IPS-20b (cell line): ENCODE data around the gene AGPAT3.

Source experiments
- H3K27ac ChIP-seq: one replicate; pipeline ENCODE4 v1.5.1; 2013; ENCODE audit warnings: low read length
- H3K27me3 ChIP-seq: 2 replicates; pipeline ENCODE4 v1.6.1; 2013; ENCODE audit warnings: mild to moderate bottlenecking, low read length, inconsistent platforms; ENCODE audit not compliant: insufficient read depth
- H3K36me3 ChIP-seq: 2 replicates; pipeline ENCODE4 v1.6.1; 2013; ENCODE audit warnings: low read depth, mild to moderate bottlenecking, inconsistent platforms, low read length, moderate library complexity; ENCODE audit not compliant: insufficient read depth
- H3K4me1 ChIP-seq: 2 replicates; pipeline ENCODE4 v1.6.1; 2013; ENCODE audit warnings: mild to moderate bottlenecking, control low read depth, inconsistent platforms, low read length, moderate library complexity; ENCODE audit not compliant: insufficient read depth
- H3K4me3 ChIP-seq: 2 replicates; pipeline ENCODE4 v1.5.1; 2013; ENCODE audit warnings: mild to moderate bottlenecking, low read length, inconsistent platforms
- H3K9ac ChIP-seq: 2 replicates; pipeline ENCODE4 v1.6.1; 2013; ENCODE audit warnings: low read depth, mild to moderate bottlenecking, inconsistent platforms, low read length, moderate library complexity
- H3K9me3 ChIP-seq: 2 replicates; pipeline ENCODE4 v1.6.1; 2013; ENCODE audit warnings: mild to moderate bottlenecking, low read depth, low read length, inconsistent platforms; ENCODE audit not compliant: insufficient read depth

Gene AGPAT3

DNA sequence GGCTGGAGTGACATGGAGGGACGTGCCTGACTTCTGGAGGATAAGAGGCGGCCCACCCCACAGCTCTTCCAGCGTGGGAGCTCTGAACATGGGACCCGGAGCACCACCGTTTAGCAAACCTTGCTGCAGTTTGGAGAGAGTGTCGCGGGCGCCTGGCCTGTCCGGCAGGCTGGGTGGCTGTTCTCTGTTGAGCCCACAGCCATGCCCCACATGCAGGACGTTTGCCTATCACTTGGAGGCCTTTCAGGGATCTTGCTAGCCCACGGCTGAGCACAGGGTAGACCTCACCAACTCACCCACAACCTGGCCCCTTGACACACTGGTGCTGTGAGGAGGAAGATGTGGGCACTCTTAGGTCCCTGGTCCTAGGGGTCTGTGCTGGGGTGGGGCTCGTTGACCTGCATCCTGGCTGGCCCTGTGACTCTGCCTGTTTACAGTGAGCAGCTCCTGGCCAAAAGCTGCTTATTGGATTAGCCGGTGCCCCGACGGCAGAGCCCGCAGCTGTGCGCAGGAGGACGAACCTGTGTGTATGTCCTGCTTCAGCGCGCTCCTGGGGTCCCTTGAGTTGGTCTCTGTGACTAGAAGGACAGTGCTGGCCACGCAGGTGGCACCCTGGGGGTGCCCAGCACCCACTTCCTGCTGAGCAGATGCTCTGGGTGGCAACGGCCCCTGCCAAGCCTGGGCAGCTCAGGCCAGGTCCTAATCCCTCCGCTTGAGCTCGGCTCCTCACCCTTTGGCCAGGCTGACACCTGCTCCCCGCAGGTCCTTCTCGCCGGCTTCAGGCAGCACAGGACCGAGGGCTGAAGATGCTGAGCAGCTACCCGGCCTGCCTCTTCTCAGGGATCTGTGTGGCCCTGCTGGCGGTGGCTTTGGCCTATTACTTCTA lies 74.7 kb downstream of the AGPAT3 start:
- H3K9ac ChIP-seq, result no peak overlapping the region

DNA sequence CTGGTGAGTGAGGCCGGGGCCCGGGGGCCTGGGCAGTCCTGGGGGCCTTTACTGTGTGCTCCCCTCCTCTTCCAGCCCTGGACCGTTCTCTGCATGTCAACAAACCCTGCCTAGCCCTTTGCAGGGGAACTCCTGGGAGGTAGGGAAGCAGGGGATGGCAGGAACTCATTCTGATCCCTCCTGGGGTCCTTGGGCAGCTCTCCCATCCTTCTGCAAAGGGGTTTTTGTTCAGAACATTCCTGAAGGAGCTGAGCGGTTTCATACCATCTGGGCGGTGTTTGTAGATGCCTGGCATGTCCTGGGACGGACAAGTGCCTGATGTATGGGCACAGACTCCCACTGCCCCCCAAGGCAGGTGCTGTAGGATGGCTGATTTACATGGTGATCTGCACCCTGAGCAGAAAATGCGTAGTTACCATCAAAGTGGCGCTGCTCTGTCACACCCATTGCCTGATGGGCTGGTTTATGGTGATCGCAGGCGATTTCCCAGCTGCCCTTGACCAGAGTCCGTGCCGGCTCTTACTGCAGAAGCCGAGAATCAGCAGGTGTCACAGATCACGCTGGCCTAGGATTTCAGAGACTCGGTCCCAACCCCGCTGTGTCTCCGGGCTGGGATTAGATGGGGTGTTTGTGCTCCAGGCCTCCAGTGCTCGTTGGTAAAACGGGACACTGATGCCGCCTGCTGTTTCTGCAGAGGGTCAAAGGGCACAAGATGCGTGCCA lies 75.5 kb downstream of the AGPAT3 start:
- H3K4me3 ChIP-seq, result no peak overlapping the region
- no peaks in the 10 kb centered on the region for H3K9me3 ChIP-seq
- no peaks in the 10 kb centered on the region for H3K27me3 ChIP-seq
- H3K36me3 ChIP-seq, result no peaks in the 10 kb centered on the region
- H3K27ac ChIP-seq, result no peak overlapping the region
- no peaks in the 10 kb centered on the region for H3K4me1 ChIP-seq
- no peak overlapping the region for H3K9ac ChIP-seq

More for the DNA sequence above, 74.7 kb downstream of the AGPAT3 start:
- Histone ChIP-seq H3K4me1 (no peaks in the 10 kb centered on the region), H3K27me3 (no peaks in the 10 kb centered on the region), H3K27ac (no peak overlapping the region), H3K36me3 (no peaks in the 10 kb centered on the region), H3K4me3 (no peak overlapping the region), H3K9me3 (no peaks in the 10 kb centered on the region)

DNA sequence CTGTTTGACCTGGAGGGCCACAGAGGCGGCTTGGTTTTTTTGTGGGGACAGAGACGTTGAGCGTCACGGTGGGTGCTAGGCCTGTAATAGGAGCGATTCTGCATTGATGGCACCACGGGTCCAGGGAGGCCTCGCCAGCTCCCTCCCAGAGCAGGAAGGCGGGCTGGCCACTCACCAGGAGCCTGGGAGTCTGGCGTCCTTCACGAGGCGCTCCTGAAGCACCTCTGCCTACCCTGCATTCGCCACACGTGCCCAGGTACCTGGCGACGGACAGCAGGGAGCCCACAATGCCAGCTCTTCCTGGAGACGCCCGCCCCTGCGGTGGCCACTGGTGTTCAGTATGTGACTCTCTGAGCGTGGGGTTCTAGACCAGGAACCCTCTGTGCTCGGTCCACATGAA lies 77.2 kb downstream of the AGPAT3 start:
- Histone ChIP-seq H3K4me3 (no peak overlapping the region), H3K36me3 (no peaks in the 10 kb centered on the region), H3K4me1 (no peaks in the 10 kb centered on the region), H3K27ac (no peak overlapping the region), H3K27me3 (no peaks in the 10 kb centered on the region), H3K9ac (no peak overlapping the region), H3K9me3 (no peaks in the 10 kb centered on the region)

DNA sequence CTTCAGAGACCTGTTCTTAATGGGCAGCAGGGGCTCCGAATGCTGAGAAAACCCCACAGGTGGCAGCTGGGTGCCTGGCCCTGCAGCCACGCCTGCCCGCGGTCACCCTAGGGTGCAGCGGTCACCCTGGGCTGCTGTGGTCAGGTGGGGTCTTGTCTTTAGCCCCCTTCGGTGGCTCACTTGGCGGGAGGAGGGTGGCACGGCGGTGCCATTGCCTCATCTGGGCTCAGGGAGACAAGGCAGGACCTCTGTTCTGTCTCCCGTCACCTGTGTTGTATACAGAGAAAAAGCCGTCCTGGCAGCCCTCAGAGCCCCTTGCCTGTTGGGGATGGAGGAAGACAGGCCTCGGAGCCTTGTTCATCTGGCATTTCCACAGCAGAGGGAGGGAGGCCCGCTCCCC lies 77.6 kb downstream of the AGPAT3 start:
- no peak overlapping the region for H3K9ac ChIP-seq
- no peaks in the 10 kb centered on the region for H3K27me3 ChIP-seq
- no peaks in the 10 kb centered on the region for H3K9me3 ChIP-seq
- no peak overlapping the region for H3K4me3 ChIP-seq
- H3K36me3 ChIP-seq, result no peaks in the 10 kb centered on the region
- H3K27ac ChIP-seq, result no peak overlapping the region
- no peaks in the 10 kb centered on the region for H3K4me1 ChIP-seq

DNA sequence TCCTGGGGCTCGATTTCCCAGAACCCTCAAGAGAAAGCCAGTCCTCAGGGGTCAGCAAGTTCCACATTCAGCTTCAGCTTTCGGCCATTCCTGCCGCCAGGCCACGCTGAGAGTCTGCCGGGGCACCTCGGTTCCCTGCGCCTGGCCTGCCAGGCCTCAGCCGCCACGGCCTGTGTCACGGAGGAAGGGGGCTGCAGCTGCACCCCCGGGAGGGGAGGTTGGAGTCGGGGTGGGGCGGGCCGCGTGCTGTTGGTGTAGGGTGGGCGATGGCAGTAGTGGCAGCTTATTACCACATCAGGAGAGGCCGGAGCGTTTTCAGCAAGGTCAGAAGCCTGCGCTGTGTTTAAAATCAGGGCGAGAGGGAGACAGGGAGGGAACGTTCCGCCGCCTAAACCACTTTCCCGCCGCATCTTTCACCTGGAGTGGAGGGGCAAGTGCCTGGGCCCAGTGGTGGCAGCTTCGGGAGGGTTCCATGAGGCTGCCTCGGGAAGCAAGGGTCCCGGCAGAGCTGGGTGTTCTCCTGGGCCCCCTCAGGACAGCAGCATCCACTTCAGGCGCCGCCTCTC lies 78.6 kb downstream of the AGPAT3 start:
- Histone ChIP-seq H3K36me3 (no peaks in the 10 kb centered on the region), H3K27ac (no peak overlapping the region), H3K27me3 (no peaks in the 10 kb centered on the region), H3K4me1 (no peaks in the 10 kb centered on the region), H3K9ac (no peak overlapping the region), H3K9me3 (no peaks in the 10 kb centered on the region), H3K4me3 (no peak overlapping the region)

DNA sequence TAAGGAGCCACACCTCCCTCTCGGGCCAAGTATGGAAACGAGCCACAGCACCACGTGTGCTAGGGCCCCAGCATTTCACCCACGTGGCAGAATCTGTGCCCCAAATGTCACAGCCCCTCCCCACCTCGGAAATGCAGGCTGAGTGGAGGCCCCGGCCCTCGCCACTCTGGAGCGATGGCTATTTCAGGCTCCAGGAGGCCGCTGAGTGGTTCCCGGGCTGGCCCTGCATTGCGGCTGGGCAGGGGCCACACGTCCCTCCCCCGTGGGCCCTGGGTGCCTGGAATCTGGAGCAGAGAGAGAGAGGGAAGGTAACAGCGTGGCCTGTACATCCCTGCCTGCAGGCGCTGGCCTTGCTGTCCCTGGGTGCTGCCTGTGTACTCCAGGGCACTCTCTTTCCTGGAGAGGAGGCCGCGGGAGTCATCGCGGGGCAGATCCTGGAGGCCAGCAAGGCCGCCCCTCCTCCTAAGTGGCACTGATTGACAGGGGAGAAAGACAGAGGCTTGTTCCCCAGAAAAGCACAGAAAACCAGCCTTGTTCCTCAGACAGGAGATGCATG lies 79.1 kb downstream of the AGPAT3 start:
- Histone ChIP-seq H3K27me3 (no peaks in the 10 kb centered on the region), H3K27ac (no peak overlapping the region), H3K9ac (no peak overlapping the region), H3K4me3 (no peak overlapping the region), H3K9me3 (no peaks in the 10 kb centered on the region), H3K4me1 (no peaks in the 10 kb centered on the region), H3K36me3 (no peaks in the 10 kb centered on the region)

DNA sequence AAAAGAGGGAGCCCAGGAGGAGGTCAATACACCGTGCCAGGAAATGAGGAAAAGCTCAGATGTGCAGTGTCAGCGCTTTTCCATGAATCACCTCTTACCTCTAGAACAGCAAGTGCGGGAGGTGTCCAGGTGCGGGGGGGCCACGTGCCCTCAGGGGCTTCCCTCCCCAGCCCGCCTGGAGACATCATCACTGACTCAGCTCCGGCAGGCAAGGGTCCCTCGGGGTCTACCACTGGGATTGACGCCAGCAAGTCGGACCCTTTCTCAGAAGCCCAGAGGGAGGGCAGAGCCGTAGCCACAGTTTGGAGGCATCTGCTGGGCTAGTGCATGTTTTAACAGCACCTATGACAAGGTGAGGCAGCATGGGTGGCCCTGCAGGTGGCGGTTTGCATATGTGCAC lies 79.7 kb downstream of the AGPAT3 start:
- H3K27ac ChIP-seq, result no peak overlapping the region
- H3K9ac ChIP-seq, result no peak overlapping the region
- no peaks in the 10 kb centered on the region for H3K9me3 ChIP-seq
- H3K27me3 ChIP-seq, result no peaks in the 10 kb centered on the region
- H3K36me3 ChIP-seq, result no peaks in the 10 kb centered on the region
- H3K4me3 ChIP-seq, result no peak overlapping the region
- no peaks in the 10 kb centered on the region for H3K4me1 ChIP-seq

DNA sequence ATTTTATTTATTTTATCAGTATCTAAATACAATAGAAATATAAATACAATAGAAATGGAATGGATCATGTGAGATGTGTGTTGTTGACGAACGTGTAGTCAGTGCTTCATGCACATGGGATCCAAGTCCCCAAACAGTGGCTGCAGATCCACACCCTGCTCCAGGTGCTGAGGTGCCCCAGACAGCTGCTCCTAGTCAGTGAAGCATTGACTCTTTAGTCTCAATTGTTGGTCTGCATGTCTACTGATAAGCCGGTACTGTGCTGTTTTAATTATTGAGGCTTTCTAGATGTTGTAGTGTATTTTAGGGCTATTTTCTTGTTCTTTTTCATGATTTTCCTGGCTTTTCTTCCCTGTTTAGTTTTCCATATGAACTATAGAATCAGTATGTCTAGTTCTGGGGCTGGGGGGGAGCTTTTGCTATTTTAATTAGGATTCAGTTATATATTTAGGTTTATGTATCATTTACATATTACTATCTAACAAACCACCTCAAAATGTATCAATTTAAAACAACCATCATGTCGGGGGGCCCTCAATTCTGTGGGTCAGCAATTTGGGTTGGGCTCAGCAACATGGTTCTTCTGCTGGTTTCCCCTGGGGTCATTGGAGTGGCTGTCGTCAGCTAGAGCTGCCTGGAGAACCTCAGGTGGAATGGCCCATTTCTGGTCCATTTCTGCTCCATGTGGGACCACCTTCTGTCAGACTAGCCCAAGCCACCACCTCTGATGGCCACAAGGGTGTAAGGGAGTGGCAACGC lies 83.9 kb downstream of the AGPAT3 start:
- H3K4me1 ChIP-seq, result no peaks in the 10 kb centered on the region
- H3K9ac ChIP-seq, result no peak overlapping the region
- no peak overlapping the region for H3K27ac ChIP-seq
- H3K27me3 ChIP-seq, result no peaks in the 10 kb centered on the region
- H3K4me3 ChIP-seq, result no peak overlapping the region
- H3K9me3 ChIP-seq, result no peaks in the 10 kb centered on the region
- H3K36me3 ChIP-seq, result no peaks in the 10 kb centered on the region

DNA sequence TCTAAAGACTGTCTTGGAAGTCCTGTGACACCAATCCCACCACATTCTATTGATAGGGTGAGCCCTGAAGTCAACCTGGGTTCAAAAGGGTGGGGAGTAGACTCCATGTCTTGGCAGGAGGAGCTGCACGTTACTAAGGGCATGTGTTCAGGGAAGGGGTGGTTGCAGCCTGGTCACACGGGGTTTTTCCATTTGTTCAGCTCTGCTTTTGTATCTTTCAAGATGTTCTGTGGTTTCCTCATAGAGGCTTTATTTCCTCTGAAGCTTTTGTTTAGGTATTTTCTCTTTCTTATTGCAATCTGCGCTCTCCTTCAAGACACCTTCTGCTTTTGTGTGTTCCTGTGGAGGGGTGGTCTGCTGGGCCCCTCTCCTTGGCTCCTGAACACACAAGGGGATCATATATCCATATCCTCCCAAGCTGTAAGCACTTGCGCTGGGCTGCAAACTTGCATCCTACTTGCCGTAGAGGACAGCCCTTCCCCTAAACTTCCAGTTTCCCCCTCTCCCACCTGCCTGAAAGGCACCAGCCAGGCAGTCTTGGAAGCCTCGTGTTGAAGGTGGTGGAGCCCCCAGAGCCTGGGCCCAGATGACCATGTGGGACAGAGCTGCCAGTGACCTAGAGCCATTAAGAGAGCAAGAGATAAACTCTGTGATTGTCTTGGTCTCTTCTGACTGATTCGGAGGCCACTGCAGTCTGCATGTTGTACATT lies 84.6 kb downstream of the AGPAT3 start:
- Histone ChIP-seq H3K9me3 (no peaks in the 10 kb centered on the region), H3K9ac (no peak overlapping the region), H3K4me1 (no peaks in the 10 kb centered on the region), H3K27me3 (no peaks in the 10 kb centered on the region), H3K27ac (no peak overlapping the region), H3K36me3 (no peaks in the 10 kb centered on the region), H3K4me3 (no peak overlapping the region)

DNA sequence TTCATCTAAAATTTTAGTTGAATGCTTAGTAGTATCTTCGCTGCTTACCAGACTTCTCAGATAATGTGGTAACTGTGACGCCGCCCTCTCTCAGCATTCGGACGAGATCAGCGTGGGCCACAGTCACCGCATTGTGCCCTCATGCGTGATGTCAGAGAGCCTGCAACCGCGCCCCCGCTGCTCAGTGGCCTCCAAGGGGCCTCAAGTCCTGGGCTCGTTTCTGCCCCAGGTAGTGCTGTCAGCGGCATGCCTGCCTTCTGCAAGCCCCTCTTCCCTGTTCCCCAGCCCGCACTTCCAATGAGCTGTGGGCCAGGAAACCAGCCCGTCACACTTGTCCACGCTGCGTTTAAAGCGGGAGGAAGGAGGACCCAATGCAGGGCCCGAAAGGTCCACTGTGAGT lies 85.5 kb downstream of the AGPAT3 start:
- Histone ChIP-seq H3K4me1 (no peaks in the 10 kb centered on the region), H3K36me3 (no peaks in the 10 kb centered on the region), H3K27ac (no peak overlapping the region), H3K4me3 (no peak overlapping the region), H3K9me3 (no peaks in the 10 kb centered on the region), H3K27me3 (no peaks in the 10 kb centered on the region), H3K9ac (no peak overlapping the region)

DNA sequence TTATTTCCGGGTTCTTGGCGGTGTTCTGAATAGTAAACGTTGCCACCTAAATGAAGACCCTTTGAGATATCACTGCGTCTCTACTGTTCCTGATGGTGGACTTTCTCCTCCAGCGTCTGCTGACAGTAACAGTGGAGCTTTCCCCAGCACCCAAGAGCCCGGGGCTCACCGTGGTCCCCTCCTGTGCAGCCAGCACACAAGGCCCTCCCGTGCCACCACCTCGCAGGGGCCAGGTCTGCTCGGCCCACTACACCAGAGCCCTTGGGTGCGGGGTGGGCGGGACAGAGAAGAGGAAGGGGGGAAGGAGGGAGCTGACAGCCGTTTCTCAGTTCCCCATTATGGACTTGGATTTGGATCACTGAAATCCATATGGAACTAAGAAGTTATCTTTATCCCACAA lies 85.9 kb downstream of the AGPAT3 start:
- H3K4me3 ChIP-seq, result no peak overlapping the region
- no peaks in the 10 kb centered on the region for H3K9me3 ChIP-seq
- H3K4me1 ChIP-seq, result no peaks in the 10 kb centered on the region
- no peak overlapping the region for H3K9ac ChIP-seq
- H3K27ac ChIP-seq, result no peak overlapping the region
- H3K27me3 ChIP-seq, result no peaks in the 10 kb centered on the region
- no peaks in the 10 kb centered on the region for H3K36me3 ChIP-seq
